Stimulated activated CD4-positive, alpha-beta T cell treated with anti-CD3 and anti-CD28 coated beads, Interleukin-12 subunit alpha, Interleukin-12 subunit beta, amount 100 ng/mL, for 48 hours (primary cell): Measurements from ENCODE around the gene RRP8.
A peak's percentile ranks its signal among the peaks of the same experiment; 100 is the strongest.

Experiments used
- DNase-seq, 3 donors: peaks; one replicate each; pipeline ENCODE4 v3.0.0-alpha.2; 2020; ENCODE audit warnings: low read depth in 2 of 3, low spot score in 1 of 3

Gene RRP8

DNA sequence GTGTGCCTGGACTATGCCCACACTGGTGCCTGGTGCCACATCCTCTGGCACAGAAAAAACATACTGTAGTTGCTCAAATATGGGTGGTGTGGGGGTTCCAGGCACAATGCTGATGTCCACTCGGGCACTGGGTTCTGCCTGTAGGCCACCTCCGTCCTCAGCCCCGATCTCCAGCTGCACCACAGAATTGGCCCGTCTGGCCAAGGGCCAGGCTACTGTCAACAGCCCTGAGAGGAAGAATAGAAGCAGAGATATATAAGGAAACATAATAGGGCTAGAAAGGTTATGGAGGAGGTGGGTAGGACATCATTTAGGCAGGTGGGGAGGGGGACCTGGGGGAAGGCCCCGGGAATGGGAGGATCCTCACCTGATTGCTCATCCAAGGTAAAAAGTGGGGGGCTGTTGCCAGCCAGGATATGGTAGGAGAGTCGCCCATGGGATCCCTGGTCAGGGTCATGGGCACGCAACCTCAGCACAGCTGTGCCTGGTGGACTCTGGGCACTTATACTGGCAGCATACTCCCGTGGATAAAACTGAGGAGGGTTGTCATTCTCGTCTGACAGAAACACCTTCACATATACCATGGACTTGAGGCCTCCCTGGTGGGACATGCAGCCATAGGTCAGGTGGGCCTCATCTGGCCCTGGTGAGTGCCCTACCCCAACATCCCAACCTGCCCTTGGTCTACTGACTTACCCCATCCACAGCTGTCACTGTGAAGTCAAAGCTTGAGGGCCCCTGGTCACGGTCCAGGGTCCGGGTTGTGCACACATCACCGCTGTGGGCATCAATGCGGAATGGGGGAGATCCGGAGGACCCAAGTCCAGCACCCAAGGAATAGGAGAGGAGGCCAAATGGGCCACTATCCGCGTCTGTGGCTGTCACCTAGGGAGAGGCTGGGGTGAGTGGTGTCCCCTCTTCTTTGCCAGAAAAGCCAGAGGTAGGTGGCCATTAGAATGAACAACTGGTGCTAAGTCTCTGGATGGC is 30.3 kb upstream of the RRP8 start:
- DNase-seq = no peak

DNA sequence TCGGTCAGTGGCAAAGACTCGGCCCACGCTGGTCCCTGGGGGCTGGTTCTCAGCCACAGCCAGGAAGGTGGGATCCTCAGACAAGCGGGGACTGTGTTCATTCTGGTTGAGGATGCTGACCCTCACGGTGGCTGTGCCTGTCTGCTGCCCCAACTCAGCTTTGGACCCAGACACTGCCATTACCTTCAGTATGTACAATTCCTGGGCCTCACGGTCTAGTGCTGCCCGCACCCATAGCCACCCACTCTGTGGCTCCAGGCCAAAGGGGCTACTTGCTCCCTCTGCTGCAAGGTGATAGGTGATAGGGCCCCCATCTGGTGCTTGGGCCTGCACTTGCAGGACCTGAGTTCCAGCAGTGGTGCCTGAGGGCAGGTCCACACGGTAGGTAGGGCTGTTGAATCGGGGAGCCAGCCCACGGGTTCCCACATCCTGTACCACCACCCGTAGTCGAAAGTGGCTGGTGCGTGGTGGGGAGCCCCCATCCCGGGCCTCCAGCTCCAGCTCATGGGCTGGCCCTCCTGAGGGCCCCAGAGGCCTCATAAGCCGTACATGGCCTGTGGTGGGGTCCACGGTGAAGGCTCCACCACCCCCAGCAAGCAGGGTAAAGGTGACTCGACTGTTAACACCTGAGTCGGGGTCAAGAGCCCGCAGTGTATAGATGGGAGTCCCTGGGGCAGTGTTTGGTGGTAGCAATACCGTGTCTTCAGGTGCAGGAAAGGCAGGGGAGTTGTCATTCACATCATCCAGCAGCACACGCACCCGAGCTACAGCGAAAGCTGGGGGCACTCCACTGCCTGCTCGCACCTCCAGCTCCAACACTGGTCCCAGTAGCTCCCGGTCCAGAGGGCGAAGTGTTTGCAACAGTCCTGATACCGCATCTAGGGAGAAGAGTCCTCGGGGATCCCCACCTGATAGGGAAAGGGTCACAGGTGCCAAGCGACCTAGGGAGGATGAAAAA is 29.0 kb upstream of the RRP8 start:
- DNase-seq = no peak

DNA sequence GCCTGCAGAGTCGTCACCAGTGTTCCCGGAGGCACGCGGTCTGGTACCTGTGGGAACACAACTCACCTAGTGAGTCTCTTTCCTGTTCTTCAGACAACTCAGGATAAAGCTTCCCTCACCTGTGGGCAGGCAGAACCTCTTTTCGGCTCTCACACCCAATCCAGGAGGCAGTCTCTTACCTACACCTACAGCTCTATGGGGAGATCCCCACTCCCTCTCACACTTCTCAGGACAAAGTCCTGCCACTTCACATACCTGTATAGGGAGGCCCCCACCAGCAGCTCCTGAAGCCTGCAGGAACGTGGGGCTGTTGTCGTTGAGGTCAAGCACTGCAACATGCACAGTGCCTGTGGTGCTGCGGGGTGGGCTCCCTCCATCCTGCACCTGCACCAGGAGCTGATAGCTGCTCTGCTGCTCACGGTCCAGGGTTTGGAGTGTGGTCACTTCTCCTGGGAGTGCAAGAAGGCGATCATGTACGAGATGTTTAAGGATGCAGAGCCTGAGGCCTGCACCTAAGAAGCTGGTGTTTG is 28.0 kb upstream of the RRP8 start:
- no peak for DNase-seq

DNA sequence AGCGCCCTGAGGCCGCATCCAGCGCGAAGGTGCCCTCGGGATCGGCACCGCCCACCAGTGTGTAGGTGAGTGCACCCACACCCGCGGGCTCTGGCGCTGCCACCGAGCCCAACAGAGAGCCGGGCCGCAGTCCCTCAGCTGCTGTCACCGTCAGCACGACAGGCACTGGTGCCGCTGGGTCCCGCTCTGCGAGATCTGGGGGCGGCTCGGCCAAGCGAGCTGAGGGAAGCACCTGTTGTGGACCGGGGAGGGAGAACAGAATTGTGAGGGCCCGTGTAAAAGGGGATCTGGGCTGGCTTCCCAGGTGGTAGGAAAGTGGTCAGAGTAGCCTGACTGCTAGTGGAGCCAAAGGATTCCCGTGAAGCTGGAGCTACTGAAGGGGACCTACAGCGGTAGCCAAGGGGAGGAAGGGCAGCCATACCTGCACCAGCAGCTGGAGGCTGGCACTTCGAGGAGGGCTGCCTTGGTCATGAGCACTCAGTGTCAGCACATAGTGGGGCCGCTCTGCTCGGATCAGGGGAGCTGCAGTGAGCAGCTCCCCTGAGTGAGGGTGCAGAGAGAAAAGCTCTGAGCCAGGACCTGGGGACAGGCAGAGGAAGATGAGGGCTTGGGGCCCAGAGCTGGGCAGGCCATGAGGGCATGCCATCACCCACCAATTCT is 27.3 kb upstream of the RRP8 start:
- no peak for DNase-seq

DNA sequence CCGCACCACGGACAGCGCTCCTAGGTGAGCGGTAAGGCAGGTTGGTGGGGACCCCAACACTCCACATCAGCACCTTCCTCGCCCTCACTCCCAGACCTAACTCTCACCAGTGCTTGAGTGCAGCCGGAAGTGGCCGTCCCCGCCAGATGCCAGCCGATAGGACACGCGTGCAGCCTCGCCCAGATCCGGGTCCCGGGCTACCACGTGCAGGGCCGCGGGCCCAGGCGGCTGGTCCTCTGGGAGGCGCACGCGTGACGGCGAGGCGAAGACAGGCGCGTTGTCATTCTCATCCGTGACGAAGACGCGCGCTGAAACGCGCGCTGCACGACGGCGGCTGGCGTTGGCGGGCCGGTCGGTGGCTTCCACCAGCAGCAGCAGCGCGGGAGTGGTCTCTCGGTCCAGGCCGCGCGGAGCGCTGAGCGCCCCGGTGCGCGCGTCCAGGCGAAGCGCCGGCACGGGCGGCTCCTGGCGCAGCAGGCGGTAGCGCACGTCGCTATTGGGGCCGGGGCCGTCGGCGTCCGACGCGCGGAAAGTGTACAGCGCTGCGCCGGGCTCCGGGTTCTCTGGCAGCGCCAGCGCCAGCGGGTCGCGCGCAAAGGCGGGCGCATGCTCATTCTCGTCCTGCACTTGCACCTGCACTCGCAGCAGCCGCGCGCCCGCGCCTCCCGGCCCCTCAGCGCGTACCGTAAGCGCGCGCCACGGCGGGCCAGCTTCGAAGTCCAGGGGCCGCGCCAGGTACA is 26.6 kb upstream of the RRP8 start:
- DNase-seq = no peak

DNA sequence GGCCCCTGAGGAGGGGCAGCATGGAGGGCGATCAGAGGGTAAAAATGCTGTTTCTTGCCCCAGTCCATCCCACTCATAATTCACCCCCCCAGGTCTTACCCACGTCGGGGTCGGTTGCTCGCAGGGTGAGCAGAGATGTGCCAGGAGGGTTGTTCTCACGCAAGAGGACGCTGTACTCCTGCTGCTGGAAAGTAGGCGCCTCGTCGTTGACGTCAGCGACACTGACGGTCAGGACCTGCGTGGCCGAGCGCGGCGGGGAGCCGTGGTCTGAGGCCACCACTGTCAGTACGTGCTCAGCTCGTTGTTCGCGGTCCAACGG is 26.1 kb upstream of the RRP8 start:
- no peak for DNase-seq

DNA sequence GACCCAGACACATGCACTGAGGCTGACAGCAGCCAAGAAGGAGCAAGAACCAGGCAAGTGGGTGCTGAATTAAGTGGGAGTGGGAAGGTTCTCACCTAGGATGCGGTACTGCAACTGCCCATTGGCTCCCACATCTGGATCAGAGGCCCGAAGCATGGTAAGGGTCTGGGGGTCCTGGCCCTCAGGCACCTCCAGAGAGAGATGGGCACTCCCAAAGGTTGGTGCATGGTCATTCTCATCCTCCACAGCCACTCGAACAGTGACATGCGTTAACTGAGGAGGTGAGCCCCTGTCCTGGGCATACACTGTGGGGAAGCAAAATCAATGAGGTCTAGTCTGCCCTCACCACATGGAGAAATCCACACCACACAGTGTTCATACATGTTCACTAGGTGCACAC is 25.1 kb upstream of the RRP8 start:
- DNase-seq = no peak

DNA sequence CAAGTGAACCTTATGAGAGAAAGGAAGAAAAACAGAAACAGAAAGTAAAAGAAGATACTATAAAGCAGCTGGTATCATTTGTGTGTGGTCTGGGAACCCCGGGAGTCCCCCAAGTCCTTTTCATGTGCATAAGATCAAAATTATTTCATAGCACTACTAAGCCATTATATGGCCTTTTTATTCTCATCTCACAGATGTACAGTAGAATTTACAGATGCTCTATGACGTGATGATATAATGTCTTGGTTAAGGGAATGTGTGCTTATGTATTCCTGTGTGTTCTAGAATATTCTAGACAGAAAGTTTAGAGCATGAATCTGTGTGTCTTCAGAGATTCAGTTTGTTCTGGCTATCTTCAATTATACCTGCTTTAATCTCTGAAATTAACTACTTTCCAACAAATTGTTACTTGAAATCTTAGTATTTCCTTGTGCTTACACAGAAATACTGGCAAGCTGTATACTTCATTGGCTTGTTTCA is 24.4 kb upstream of the RRP8 start:
- DNase-seq = no peak

DNA sequence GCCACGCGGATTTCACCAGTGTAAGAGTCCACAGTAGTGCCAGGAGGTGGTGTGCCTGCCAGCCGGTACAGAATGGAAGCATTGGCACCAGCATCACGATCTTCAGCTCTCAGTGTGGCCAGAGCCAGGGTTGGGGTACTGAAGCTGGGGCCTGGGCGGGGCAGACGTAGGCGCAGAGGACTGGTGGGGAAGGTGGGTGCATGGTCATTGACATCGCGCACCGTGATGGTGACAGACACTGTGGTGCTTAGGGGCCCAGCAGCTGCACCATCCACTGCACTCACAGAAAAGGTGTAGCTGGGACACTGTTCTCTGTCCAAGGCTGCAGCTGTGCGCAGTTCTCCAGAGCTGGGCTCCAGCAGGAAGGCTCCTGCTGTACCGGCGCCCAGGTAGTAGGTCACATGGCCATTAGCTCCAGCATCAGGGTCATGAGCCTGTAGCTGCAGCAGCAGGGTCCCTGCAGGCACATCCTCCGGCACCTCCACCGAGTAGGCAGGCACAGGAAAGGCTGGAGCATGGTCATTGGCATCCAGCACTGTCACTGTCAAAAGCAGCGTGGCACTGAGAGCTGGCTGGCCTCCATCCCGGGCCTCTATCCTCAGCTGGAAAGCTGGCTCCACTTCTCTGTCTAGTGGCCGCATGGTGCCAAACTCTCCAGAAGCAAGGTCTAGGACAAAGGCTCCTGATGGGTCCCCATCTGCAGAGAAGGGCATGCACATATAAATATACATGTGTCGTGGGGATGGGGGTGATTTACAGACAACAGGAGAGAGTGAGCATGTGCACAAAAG is 23.8 kb upstream of the RRP8 start:
- DNase-seq = no peak

DNA sequence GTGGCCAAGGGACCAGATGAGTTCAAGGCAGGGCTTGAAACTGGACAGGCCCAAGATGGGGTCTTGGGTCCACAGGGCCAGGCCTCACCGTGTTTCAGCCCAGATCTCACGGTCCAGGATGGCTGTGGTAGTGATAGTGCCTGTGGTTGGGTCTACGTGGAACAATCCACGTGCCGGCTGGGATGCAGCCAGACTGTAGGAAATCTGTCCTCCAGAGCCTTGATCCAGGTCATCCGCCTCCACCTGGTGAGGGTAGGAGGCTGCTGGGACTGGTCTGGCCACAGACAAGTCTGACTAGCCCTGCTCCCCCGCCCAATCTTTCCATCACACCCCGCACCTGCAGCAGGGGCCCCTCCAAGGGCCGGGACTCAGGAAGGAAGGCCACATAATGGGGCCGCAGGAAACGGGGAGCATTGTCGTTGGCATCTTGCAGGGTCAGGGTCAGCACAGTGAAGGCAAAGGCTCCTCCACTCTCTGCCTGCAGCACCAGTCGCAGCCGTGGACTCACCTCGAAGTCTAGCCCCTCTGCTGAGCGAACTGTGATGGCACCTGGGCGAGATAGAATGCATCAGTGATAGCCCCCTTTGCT is 22.5 kb upstream of the RRP8 start:
- DNase-seq = no peak

DNA sequence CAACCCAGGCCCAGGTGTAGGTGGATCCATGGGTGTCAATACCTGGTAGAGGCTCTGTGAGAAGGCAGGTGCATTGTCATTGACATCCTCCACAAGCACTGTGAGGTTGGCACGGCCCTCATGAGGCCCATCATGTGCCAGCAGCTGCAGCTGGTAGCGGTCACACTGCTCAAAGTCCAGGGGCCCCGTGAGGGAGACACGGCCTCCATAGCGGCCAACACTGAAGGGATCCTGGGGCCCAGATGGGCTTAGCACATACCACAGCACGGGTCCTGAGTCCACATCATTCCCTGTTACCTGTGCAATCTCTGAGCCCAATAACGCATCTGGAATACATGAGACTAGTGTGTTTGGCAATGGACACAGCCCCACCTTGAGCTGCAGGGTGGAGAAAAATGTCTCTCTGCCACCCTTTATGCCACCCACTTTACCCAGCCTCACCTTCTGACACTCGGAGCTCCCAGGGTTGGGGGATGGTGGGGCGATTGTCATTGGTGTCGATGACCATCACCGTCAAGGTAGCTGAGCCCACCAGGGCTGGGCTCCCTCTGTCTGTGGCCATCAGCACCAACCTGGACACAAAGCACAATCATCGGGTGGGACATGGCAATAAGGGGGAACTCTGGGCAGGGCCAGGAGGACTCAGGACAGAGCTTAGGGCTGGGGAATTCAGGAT is 21.9 kb upstream of the RRP8 start:
- no peak for DNase-seq

DNA sequence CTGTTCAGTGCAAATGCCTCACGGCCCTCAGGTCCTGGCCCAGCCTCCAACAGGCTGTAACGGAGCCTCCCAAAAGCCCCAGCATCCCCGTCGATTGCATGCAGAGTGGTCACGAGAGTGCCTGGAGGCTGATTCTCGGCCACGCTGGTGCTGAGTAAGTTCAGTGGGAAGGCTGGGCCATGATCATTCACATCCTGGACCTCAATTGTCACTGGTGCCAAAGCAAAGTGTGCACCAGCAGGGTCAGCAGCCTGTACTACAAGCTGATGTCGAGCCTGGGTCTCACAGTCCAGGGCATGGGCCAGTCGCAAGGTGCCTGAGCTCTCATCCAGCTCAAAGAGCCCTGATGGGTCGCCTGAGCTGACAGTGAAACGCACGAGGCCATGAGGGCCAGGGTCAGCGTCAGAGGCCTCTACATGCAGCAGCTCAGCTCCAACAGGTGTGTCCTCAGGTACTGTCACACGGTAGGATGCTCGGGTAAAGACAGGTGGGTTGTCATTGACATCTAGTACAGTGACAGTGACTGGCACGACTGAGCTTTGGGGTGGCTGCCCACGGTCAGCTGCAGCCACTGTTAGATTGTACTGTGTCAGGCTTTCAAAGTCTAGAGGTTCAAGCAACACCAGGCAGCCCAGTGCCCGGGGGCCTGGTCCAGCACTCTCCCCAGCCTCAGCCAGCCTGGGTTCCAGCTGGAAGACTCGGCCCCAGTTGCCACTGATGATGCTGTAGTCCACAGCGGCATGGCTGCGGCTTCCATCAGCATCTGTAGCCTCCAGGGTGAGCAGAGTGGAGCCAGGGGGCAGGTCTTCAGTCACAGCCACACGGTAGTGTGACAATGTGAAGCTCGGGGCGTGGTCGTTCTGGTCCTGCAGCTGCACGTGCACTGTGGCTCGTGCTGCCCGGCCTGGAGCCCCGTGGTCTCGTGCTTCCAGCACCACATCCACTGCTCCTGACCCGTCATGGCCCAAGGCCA is 20.3 kb upstream of the RRP8 start:
- DNase-seq = no peak

DNA sequence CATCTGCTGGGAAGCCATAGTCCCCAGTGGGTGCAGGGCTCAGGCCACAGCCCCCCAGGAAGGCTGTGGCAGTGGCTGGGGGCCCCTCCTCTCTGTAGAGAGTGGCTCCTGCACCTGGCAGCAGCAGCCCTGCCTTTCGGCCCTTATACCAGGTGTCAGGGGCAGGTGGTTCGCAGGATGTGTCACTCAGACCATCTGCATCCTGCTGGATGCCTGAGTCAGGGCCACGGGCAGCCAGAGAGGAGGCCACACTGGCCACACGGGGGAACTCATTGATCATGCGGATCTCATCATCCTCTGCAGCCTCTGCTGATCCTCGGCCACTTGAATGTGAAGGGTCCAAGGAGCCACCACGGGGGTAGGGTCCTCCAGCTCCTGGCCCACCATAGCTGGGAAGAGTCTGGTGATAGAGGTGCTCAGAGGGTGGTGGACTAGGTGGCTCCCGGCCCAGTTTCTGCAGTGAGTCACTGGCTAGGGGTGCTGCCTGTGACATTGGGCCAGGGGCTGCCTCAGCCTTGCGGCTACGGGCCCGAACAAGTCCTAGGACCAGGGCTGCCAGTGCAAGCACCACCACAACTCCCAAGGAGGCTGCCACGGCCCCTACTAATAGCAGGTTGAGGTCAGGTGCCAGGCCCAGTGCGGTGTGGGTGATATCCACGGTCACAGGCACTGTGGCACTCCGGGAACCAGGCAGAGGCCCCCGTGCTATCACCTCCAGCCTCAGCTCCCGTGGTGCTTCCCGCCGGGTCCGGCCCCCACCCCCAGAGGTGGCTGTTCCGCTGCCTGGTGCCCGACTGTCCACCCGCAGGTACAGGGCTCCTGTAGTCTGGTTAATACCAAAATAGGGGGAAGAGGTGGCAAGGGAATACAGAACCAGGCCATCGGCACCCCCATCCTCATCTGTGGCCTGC is 19.1 kb upstream of the RRP8 start:
- DNase-seq = no peak

DNA sequence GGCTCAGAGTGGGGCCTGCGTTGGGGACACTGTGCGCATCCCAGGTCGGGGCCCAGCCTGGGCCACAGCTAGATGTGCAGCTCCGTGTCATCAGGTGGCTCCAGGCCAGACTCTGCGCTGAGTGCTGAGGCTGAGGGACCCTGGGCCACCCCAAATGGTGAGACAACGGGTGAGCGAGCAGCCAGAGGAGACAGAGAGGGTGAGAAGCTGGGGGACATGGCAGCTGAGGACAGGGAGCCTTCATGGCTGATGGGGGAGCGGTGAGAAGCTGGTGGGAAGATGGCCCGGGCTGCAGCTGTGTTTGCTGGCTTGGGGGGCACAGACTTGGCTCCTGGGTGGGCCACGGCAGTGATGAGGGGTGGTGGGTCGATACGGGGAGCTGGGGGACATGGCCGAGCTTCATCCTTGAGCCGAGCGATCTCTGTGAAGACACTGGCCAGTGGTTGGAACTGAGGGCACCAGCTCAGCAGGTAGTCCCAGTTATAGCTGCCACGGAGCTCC is 18.3 kb upstream of the RRP8 start:
- DNase-seq = no peak

DNA sequence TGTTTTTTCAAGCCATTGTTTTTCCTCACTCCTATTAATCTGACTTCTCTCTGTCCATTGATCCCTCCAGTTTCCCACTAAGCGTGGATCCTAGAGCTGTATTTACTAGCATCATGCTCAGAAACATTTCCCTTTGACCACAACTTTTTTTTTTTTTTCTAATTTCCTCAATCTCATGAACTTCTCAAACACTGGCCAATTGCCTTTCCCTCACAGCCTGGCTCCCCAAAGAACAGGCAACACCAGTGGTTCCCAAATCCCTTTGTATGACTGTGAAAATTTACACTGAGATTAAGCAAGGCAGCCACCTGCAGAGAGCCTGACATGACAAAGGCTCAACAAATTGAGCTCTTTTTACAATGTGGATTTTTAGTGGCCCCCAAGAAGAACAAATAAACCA is 17.2 kb upstream of the RRP8 start:
- no peak for DNase-seq

DNA sequence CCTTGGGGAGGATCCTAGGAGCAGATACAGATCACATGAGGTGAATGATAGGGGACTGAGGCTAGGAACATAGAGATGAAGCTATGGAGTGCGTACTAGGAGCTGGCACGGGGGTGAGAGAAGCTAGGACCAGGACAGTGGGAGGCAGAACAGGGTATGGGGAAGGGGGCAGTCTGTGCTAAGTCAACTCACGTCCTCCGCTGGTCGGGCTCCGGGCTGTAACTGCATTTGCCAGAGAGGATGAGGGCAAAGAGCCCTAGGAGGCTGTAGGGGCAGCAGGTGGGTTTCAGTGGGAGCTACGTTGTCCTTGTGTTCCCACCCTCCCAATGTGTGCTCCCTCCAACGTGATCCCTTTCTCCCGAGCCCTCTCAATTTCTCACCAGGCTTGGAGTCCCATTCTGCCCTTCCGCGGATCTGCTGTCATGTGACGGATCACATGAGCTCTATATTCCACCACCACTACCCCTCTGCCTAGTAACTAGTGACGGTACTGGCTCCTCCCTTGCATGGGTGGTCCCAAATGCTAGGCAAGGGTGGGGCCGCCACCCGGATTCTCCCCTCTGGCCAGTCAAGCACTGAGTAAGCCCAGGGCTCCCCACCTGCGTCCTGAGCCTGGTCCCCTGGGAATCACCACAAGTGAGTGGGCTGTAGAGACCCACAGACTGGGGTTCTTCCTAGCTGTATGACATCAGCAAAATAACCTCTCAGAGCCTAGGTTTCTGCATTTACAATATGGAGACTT is 15.8 kb upstream of the RRP8 start, which contains the start of gene TPP1:
TSS of gene TPP1 (minus strand) at position 419 of the 742 bp plus-strand sequence. CDS start at position 397, 22 bp downstream.
- peak; percentile 73 to 89 (median 77) for DNase-seq
